NB4 (cell line): Measurements from ENCODE around the gene SIPA1.

ENCODE experiments used
- MYC ChIP-seq: IDR thresholded peaks from 2 replicates; pipeline ENCODE4 v1.6.1; 2011; ENCODE audit warnings: low read depth, low read length
- POLR2A ChIP-seq: IDR thresholded peaks from 2 replicates; pipeline ENCODE4 v1.6.1; 2011; ENCODE audit warnings: mild to moderate bottlenecking; ENCODE audit not compliant: insufficient read length; ENCODE audit errors: extremely low read depth
- TF ChIP-seq, protein P1 (sequence below): IDR thresholded peaks from one replicate; pipeline ENCODE4 v1.5.1; 2012; ENCODE audit warnings: low read depth, low read length
- TF ChIP-seq, protein P2 (sequence below): IDR thresholded peaks from 2 replicates; pipeline ENCODE4 v1.6.1; 2011; ENCODE audit warnings: low read depth, low read length

DNA sequence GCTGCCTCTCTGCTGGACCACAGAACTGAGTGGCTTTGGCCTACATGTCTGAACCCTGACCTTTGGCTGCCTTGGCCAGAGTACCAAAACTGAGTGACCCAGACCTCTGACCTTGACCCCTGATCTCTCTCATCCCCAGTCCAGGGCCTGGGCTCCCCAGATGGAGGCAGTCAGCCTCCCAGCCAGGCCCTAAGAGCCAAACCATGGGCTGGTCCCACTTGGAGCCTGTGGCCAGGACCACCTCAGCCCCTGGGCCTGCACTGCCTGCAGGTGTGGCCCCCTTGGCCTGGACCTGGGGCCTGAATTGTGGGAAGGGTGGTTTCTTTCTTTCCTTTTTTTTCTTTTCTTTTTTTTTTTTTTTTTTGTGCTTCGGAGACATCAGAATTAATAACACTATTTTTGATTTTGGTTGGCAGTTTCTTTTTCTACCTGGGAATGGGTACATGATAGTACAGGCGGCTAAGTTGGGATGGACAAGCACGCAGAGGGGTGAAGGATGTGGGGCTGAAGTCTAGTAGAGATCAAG, 806 bp upstream of the SIPA1 start:
- TF ChIP-seq, protein P1, sequence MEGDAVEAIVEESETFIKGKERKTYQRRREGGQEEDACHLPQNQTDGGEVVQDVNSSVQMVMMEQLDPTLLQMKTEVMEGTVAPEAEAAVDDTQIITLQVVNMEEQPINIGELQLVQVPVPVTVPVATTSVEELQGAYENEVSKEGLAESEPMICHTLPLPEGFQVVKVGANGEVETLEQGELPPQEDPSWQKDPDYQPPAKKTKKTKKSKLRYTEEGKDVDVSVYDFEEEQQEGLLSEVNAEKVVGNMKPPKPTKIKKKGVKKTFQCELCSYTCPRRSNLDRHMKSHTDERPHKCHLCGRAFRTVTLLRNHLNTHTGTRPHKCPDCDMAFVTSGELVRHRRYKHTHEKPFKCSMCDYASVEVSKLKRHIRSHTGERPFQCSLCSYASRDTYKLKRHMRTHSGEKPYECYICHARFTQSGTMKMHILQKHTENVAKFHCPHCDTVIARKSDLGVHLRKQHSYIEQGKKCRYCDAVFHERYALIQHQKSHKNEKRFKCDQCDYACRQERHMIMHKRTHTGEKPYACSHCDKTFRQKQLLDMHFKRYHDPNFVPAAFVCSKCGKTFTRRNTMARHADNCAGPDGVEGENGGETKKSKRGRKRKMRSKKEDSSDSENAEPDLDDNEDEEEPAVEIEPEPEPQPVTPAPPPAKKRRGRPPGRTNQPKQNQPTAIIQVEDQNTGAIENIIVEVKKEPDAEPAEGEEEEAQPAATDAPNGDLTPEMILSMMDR, result no peak
- TF ChIP-seq POLR2A (no peak), MYC (no peak)
- TF ChIP-seq, protein P2, sequence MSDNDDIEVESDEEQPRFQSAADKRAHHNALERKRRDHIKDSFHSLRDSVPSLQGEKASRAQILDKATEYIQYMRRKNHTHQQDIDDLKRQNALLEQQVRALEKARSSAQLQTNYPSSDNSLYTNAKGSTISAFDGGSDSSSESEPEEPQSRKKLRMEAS, result no peak
